ENCODE data around the gene HCFC1.

The HCFC1 gene

GRCh38 chrX:153933748-153934147 lies 37.9 kb downstream of the HCFC1 start:
- no peak for TF ChIP-seq CTCF (IDR thresholded peaks at IDR 0.05; ENCODE audit: low read depth, low read length)
- H3K4me3 ChIP-seq (replicated peaks in 1 of 2; ENCODE audit: low read depth in 2 of 2, low read length in 2 of 2), result peak overlapping the region; percentile 75 to 79
- peak; percentile 26 to 58 for DNase-seq (ENCODE audit: low read depth in 2 of 2)

GRCh38 chrX:153932220-153932915 lies 39.2 kb downstream of the HCFC1 start:
- no peak overlapping the region for H3K4me3 ChIP-seq (replicated peaks in 1 of 2; ENCODE audit: low read depth in 2 of 2, low read length in 2 of 2)
- TF ChIP-seq CTCF (IDR thresholded peaks at IDR 0.05; ENCODE audit: low read depth, low read length), result no peak
- no peak for DNase-seq (ENCODE audit: low read depth in 2 of 2)

- TF ChIP-seq CTCF (IDR thresholded peaks at IDR 0.05; ENCODE audit: low read depth, low read length), result no peak
Measured at GRCh38 chrX:153931748-153932147, 39.9 kb downstream of the HCFC1 start.

GRCh38 chrX:153931151-153931550 lies 40.5 kb downstream of the HCFC1 start:
- H3K4me3 ChIP-seq (replicated peaks in 1 of 2; ENCODE audit: low read depth in 2 of 2, low read length in 2 of 2), result no peak overlapping the region
- DNase-seq (ENCODE audit: low read depth in 2 of 2), result no peak
- no peak for TF ChIP-seq CTCF (IDR thresholded peaks at IDR 0.05; ENCODE audit: low read depth, low read length)

More at GRCh38 chrX:153931748-153932147, 39.9 kb downstream of the HCFC1 start:
- H3K4me3 ChIP-seq (replicated peaks in 1 of 2; ENCODE audit: low read depth in 2 of 2, low read length in 2 of 2), result no peak overlapping the region
- no peak for DNase-seq (ENCODE audit: low read depth in 2 of 2)

- no peak for TF ChIP-seq CTCF (IDR thresholded peaks at IDR 0.05; ENCODE audit: low read depth, low read length)
- no peak overlapping the region for H3K4me3 ChIP-seq (replicated peaks in 1 of 2; ENCODE audit: low read depth in 2 of 2, low read length in 2 of 2)
- DNase-seq (ENCODE audit: low read depth in 2 of 2), result no peak
Measured at GRCh38 chrX:153930011-153930910, 41.4 kb downstream of the HCFC1 start.

- no peak for DNase-seq (ENCODE audit: low read depth in 2 of 2)
- no peak for TF ChIP-seq CTCF (IDR thresholded peaks at IDR 0.05; ENCODE audit: low read depth, low read length)
- H3K4me3 ChIP-seq (replicated peaks in 1 of 2; ENCODE audit: low read depth in 2 of 2, low read length in 2 of 2), result no peak overlapping the region
Measured at GRCh38 chrX:153929576-153929975, 42.0 kb downstream of the HCFC1 start.
